Astrocyte of the hippocampus (primary cell): ENCODE results near the gene ADGRG1.

Source experiments
- DNase-seq: peaks from one replicate; pipeline ENCODE4 v3.0.0; 2011; ENCODE audit warnings: low read depth, low spot score

ADGRG1 gene

DNA sequence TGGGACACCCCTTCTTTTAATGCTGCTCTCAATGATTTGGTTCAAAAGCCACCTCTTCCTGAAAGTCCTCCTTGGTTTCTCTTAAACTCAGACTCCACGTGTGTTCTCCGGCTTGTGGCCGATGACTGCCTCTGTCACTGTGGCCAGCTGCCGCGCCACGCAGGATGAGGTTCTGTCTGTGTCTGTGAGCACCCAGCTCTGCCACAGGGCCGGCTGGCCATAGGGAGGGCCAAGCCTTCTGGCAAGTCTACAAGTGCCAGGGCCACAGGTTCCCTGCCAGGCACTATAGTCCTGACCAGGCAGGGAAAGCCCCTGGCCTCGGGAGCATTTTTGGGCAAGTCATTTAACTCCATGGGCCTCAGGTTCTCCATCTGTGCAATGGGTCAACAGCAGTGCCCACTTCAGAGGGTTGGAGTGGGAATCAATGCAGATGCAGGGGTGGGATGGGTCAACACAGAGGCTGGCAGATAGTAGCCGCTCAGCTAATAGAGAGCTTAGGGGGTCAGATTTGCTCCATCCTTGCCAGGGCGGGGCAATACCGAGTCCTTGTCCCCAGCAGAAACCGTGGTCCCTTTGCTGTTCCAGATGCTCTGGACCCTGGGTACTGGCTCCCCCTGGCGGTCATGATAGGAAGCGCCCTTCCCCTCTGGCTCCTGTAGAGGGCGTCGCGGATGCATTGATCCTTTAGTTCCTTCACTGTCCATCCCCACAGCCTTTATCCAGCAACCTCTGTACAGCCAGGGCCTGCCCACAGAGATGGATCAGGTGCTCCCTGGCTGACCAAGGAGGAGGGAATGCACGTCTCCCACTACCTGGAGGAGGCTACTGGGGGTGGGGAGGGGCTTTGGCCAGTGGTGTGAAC lies 20.4 kb downstream of the ADGRG1 start:
- DNase-seq: peak; percentile 88

DNA sequence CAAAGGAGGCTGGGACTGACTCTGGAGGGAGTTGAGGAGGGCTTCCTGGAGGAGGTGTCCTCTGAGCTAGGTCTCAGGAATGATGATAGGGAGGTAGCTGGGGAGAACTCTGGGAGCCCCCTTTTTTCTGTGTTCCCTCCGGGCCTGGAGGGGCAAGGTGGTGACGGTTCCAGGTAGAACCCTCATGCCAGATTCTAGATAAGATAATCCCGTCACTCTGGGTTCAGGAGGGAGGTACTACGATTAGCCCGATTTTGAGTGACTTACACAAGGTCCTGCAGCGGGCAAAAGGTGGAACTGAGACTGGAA lies 21.0 kb downstream of the ADGRG1 start:
- DNase-seq: no peak

DNA sequence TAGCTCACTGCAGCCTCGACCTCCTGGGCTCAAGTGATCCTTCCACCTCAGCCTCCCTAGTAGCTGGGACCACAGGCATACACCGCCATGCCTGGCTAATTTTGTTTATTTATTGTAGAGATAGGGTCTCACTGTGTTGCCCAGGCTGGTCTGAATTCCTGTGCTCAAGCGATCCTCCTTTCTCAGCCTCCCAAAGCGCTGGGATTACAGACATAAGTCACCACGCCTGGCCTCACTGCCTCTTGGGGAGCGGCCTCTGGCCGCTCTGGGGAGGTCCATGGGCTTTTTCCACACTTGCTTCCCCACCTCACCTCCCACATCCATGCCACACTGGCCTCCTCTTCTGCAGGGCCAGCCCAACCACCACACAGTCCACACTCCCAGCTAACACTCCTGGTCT lies 21.4 kb downstream of the ADGRG1 start:
- DNase-seq: no peak

DNA sequence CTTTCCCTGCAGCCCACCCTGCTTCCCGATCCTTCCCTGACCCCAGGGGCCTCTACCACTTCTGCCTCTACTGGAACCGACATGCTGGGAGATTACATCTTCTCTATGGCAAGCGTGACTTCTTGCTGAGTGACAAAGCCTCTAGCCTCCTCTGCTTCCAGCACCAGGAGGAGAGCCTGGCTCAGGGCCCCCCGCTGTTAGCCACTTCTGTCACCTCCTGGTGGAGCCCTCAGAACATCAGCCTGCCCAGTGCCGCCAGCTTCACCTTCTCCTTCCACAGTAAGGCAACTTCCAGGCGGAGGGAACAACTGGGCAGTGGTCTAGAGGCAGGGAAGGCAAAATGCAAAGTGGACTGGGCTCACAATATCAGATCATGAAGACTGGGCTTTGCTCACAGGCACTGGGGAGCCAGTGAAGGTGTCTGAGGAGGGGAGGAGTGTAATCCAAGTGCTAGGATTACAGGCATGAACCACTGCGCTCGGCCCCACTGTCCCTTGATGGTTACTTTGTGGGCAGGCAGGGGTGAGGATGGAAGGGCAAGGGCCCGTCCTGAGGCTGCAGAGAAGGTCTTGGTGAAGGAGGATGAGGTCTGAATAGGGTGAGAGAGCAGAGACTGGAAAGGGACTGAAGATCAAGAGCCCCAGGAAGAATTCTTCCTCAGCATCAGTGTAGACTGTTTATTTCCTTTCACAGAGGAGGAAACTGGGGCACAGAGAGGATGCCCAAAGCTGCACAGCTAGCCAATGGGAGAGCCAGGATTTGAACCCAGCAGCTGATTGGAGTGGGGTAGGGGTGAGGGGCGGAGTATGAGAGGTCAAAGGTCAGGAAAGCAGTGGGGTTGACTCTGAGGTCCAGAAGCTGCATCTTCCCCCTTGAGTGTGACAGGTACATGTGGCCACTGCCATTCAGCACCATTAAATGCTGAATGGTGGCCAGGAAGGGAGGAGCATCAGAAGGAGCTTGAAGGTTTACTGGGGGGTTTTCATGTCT lies 23.2 kb downstream of the ADGRG1 start:
- DNase-seq: no peak

DNA sequence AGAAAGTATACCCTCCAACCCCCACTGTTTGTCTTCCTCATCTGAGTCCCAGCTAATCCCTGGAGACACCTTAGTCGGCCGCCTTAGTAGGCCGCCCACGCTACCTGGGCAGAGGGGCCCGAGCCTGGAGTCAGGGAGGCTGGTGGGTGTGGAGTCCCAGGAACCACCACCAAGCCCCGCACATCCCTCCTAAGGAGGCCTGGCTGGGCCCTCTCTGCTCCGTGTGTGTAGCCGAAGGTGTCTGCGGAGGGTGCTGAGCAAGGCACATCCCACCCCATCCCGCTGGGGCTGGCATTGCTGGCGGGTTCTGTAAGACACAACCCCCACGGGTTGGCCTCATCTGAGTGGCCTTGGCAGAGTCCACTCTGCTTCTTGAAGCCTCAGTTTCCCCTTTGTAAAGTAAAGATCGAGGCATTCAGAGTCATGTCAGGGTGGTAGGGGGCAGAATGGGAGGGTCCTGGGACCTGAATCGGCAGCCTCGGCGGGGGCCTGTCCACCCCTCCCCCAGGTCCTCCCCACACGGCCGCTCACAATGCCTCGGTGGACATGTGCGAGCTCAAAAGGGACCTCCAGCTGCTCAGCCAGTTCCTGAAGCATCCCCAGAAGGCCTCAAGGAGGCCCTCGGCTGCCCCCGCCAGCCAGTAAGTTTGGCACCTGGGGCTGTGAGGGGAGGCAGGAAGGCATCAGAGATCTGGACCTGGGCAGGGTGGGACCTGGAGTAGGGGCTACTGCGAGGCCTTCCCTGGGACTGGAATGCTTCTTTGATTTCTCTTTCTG lies 24.5 kb downstream of the ADGRG1 start:
- no peak for DNase-seq

DNA sequence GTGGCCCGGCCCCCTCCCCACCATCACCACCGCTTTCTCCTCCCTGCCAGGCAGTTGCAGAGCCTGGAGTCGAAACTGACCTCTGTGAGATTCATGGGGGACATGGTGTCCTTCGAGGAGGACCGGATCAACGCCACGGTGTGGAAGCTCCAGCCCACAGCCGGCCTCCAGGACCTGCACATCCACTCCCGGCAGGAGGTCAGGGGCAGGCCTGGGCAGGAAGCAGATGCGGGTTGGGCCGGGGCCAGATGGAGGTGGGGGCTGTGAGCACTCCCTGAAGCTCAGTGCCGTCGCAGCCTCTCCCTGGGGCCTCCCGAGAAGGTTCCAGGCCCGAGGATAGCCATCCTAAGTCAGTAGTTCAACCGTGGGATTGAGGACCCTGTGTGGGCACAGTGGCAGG lies 25.5 kb downstream of the ADGRG1 start:
- DNase-seq: no peak

DNA sequence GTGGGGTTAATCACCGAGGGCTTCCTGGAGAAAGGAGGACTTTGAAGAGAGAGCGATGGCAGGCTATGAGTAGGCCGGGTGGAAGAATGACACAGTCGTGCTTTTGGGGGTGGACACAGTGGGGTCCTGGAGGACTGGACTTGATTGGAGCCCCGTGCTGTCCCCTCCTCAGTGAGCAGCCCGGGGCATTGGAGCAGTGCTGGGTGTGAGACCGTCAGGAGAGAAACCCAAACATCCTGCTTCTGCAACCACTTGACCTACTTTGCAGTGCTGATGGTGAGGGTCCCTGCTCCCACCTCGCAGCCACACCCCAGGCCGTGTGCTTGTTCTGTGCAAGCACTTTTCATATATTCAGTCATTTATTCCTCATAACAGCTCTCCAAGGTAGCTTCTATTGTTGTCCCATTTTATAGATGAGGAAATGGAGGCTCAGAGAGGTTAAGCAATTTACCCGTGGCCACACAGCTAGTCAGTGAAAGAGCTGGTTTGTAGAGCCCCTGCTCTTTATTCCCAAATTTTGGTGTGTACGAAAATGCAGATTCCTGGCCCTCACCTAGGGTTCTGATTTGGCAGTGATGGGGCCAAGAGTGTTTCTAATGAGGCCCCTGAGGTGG lies 28.0 kb downstream of the ADGRG1 start:
- no peak for DNase-seq

DNA sequence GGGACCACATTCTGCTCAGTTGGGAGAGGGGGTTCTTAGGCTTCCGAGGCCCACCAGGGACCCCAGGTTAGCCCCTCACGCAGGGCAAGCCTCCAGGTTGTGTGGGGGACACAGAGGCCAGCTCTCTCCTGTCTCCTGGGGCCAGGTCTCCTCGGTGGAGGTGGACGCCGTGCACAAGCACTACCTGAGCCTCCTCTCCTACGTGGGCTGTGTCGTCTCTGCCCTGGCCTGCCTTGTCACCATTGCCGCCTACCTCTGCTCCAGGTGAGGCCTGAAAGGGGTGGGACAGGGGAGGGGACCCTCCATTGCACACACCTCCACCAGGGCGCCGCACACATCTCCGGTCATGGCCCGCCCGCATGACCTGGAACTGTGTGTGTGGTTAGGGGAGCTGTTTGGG lies 28.8 kb downstream of the ADGRG1 start:
- DNase-seq: no peak

DNA sequence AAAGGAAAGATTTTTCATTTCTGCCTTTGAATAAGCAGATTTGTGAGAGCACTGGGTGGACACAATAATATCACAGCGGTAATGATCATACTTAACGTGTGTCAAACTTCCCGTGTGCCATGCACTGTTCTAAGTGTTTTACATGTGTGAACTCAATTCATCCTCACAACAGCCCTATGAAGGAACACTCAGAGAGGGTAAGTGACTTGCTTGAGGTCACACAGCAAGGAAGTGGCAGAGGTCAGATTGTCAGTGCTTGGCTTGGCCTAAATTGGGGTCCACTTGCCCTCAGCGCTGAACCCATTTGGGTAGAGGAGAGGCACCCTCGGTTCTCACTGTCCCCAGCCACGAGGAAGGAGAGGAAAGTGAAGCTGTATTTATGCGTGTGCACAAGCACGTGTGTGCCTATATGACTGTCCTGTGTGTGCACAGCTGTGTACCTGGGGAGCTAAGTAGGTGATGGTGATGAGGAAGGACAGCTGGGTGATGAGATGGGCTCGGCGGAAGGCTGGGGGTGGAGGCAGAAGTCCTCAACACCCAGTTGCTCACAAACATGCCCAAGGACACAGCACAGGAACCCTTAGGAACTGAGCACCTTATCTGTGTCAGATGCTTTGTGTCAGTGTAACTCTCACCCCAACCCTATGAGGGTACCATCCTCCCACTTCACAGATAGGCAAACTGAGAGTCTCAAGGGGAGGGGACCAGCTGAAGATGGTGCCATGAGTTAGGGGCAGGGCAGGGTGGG lies 29.9 kb downstream of the ADGRG1 start:
- no peak for DNase-seq

DNA sequence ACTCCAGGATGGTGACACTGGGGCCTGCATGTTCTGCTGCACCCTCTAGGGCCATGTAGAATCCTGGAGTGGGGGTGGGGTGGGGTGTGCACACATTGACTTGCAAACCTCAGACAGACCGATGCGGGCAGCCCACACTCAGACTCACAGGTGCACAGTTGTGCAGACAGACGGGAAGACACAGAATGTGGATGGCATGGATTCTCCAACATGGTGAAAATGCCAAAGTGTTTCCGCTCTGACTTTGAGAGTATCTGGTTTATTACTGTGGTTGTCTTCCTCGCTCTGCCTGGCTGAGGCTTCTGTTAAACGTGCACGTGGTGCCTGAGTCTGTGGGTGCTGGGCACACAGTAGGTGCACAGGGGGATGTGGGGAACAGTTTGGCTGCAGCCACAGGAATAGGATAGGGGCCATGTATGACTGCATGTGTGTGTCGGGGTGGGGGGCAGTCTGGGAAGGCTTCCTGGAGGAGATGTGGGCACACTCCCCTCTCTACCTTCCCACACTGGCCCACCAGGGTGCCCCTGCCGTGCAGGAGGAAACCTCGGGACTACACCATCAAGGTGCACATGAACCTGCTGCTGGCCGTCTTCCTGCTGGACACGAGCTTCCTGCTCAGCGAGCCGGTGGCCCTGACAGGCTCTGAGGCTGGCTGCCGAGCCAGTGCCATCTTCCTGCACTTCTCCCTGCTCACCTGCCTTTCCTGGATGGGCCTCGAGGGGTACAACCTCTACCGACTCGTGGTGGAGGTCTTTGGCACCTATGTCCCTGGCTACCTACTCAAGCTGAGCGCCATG lies 30.6 kb downstream of the ADGRG1 start:
- no peak for DNase-seq

DNA sequence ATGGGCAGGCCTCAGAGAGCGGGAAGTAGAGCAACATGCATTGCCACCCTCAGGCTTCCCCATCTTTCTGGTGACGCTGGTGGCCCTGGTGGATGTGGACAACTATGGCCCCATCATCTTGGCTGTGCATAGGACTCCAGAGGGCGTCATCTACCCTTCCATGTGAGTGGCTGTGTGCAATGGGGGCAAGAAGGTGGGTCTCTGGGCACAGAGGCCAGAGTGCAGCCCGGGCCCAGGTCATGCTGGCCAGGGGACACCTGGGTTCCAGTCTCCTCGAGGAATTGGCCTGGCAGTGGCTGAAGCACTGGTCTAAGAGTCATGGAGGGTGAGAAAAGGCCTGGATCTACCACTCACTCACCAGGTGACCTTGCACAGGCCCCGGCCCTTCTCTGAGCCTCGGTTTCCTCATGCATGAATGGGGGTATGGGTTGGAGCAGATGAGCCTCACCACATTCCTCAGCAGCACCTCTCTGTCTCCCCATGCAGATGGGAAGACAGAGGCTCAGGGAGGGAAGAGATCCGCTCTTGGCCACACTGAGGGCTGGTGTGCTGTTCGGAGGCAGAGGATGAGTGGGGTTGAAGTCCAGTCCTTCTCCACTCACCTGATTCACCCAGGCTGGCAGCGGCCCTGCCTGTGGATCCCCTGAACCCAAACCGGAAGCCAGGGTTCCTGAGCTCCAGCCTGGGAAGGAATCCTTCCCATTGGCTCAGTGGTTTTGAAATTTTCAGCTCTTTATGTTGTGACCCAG lies 32.5 kb downstream of the ADGRG1 start:
- DNase-seq: no peak

DNA sequence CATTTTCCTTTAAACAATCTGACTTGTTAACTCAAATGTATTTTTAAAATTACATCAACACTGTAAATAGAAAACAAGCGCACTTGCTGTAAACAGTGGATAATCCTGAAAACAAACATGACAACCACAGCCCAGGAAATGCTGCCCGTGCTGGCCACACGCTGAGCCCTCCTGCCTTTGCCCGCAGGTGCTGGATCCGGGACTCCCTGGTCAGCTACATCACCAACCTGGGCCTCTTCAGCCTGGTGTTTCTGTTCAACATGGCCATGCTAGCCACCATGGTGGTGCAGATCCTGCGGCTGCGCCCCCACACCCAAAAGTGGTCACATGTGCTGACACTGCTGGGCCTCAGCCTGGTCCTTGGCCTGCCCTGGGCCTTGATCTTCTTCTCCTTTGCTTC lies 33.1 kb downstream of the ADGRG1 start:
- no peak for DNase-seq

DNA sequence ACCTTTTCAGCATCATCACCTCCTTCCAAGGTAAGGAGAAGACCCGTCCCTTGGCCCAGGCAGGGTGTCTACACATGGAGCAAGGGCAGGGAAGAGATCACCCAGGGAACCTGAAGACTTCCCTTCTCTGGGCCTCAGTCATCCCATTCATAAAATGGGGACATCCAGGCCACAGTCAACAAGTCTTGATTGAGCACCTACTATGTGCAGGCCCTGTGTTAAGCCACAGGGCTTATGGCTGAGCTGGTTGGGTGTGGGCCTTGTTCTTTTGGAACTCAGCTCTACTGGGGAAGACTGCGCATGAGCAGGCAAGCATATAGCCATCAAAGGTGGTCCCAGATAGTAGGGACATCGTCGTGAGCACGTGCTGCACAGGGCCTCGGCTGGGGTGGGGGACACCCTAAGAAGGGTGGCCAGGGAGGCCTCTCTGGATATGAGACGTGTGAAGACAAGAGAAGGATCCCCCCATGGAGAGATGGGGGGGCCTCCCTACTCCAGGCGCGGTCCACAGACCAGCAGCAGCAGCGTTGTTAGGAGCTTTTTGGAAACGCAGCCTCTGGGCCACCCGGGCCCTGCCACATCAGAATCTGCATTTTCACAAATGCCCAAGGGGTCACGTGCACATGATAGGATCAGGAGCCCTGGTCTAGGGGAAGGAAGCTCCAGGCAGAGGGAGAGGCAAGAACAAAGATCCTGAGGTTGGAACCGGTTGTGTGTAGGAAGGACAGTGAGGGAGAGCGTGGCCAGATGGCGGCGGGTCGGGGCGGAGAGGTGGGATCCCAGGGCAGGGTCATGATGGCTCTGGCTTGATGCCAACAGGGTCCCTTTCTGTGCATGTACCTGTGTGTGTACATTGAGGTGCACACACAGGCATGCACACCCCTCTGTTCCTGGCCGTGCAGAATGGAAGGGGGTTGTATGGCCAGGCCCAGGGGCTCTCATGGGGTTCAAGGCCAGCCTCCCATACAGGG lies 33.8 kb downstream of the ADGRG1 start:
- no peak for DNase-seq

DNA sequence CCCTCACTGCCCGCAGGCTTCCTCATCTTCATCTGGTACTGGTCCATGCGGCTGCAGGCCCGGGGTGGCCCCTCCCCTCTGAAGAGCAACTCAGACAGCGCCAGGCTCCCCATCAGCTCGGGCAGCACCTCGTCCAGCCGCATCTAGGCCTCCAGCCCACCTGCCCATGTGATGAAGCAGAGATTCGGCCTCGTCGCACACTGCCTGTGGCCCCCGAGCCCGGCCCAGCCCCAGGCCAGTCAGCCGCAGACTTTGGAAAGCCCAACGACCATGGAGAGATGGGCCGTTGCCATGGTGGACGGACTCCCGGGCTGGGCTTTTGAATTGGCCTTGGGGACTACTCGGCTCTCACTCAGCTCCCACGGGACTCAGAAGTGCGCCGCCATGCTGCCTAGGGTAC lies 35.0 kb downstream of the ADGRG1 start:
- no peak for DNase-seq

DNA sequence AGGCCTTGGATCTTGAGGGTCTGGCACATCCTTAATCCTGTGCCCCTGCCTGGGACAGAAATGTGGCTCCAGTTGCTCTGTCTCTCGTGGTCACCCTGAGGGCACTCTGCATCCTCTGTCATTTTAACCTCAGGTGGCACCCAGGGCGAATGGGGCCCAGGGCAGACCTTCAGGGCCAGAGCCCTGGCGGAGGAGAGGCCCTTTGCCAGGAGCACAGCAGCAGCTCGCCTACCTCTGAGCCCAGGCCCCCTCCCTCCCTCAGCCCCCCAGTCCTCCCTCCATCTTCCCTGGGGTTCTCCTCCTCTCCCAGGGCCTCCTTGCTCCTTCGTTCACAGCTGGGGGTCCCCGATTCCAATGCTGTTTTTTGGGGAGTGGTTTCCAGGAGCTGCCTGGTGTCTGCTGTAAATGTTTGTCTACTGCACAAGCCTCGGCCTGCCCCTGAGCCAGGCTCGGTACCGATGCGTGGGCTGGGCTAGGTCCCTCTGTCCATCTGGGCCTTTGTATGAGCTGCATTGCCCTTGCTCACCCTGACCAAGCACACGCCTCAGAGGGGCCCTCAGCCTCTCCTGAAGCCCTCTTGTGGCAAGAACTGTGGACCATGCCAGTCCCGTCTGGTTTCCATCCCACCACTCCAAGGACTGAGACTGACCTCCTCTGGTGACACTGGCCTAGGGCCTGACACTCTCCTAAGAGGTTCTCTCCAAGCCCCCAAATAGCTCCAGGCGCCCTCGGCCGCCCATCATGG lies 35.7 kb downstream of the ADGRG1 start:
- no peak for DNase-seq

DNA sequence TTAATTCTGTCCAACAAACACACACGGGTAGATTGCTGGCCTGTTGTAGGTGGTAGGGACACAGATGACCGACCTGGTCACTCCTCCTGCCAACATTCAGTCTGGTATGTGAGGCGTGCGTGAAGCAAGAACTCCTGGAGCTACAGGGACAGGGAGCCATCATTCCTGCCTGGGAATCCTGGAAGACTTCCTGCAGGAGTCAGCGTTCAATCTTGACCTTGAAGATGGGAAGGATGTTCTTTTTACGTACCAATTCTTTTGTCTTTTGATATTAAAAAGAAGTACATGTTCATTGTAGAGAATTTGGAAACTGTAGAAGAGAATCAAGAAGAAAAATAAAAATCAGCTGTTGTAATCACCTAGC lies 36.2 kb downstream of the ADGRG1 start:
- no peak for DNase-seq

DNA sequence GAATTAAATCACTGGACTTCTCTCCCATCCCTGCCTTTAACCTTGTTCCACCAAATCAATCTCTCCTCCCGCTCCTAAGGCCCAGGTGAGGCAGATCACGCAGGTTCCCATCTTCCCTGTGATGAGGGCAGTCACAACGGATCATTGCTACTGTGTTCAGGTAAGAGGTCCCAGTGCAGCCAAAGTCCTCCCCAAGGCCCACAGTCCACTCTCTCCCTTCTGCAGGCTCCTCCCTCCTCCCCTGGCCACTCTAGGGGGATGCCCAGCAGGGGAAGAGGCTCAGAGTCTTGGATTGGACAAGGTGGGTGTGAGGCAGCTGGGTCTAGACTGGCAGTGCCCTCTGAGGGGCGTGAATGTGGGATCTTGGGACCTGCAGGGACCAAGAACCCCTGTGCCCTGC lies 37.1 kb downstream of the ADGRG1 start:
- DNase-seq: no peak
